Measurements from ENCODE around the gene NUS1.
"Not testable (repeated sequence)": the region's sequence is repeated elsewhere in the genome, so short reads cannot be mapped to it uniquely, and the experiment has no call there.

The NUS1 gene

DNA sequence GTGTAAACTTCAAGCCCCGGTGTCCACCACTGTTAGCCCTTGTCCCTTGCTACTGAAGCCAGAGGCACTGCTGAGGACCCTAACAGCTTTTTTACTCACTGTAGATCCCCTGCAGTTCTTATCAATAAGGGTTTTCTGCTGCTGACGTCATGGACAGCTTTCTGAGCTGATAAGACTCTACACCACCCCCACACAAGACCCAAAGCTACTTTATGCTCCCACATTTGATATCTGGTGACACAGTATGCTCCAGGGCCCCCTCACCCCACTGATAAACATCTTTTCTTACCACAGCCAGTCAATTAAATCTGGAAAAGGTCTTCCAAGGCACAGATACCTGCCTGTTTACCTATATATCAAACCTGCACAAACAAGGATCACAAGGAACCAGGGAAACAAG, 65.3 kb downstream of the NUS1 start:
- no peak for TF ChIP-seq CTCF (IDR thresholded peaks at IDR 0.05; ENCODE audit: low read depth, low read length, missing control alignments)

DNA sequence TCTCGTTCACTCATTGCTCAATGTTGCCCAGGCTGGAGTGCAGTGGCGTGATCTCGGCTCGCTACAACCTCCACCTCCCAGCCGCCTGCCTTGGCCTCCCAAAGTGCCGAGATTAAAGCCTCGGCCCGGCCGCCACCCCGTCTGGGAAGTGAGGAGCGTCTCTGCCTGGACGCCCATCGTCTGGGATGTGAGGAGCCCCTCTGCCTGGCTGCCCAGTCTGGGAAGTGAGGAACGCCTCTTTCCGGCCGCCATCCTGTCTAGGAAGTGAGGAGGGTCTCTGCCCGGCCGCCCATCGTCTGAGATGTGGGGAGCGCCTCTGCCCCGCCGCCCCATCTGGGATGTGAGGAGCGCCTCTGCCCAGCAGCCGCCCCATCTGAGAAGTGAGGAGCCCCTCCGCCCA, 75.4 kb downstream of the NUS1 start:
- DNase-seq (ENCODE audit: low read depth); in situ Hi-C loops (cut with HindIII; ENCODE audit: low sequenced_read_pairs); H3K4me3 ChIP-seq (ENCODE audit: low read depth, low read length): not testable (repeated sequence)

More for the DNA sequence above, 65.3 kb downstream of the NUS1 start:
- in situ Hi-C loops (cut with HindIII; ENCODE audit: low sequenced_read_pairs): no loop called here
- H3K4me3 ChIP-seq (ENCODE audit: low read depth, low read length): no peak overlapping the region
- no peak for DNase-seq (ENCODE audit: low read depth)
